HFFc6 (cell line): ENCODE results near the gene IPO8. TPM values are rescaled to one million over a fixed set of nuclear protein-coding genes. Genes with fewer than 3 reads are reported as not detected.
A peak's percentile ranks its signal among the peaks of the same experiment; 100 is the strongest.

Experiments used
- DNase-seq: peaks from one replicate; pipeline ENCODE4 v3.0.0-alpha.2; 2018
- H3K27ac Mint-ChIP-seq: 2 replicates; pipeline ENCODE4 v1.8.0; 2020; ENCODE audit warnings: mild to moderate bottlenecking, mixed read lengths
- H3K27me3 Mint-ChIP-seq: 2 replicates; pipeline ENCODE4 v1.8.0; 2021; ENCODE audit warnings: mild to moderate bottlenecking, moderate library complexity, mixed read lengths; ENCODE audit not compliant: insufficient read depth
- H3K36me3 Mint-ChIP-seq: 2 replicates; pipeline ENCODE4 v1.8.0; 2021; ENCODE audit warnings: low read depth, mixed read lengths
- H3K4me1 Mint-ChIP-seq: 2 replicates; pipeline ENCODE4 v1.8.0; 2020; ENCODE audit warnings: low read depth, mixed read lengths
- H3K4me3 Mint-ChIP-seq: 2 replicates; pipeline ENCODE4 v1.8.0; 2020; ENCODE audit warnings: mild to moderate bottlenecking, moderate library complexity, mixed read lengths
- H3K9me3 Mint-ChIP-seq: 2 replicates; pipeline ENCODE4 v1.8.0; 2020; ENCODE audit warnings: mild to moderate bottlenecking, mixed read lengths
- CTCF ChIP-seq: fragments of 200-600 bp; sonication (generic); IDR thresholded peaks from 2 replicates; pipeline ENCODE4 v1.5.0; 2021; ENCODE audit warnings: antibody characterized with exemption, mild to moderate bottlenecking
- total RNA-seq, 6 experiments: library from RNA; stranded (reverse); fragmentation: NEBNext Ultra II Directional; extraction: Animal tissue kit (Norgen Biotek cat#: 25700); gene quantifications; 2 replicates in 1 of 6; 3 replicates in 5 of 6; pipeline ENCODE4 v1.2.3, GENCODE V29; 2021

IPO8 gene
- total RNA-seq, 6 experiments from 2014 or later = 44.4 to 53.3 (median 44.7) TPM

- Mint-ChIP-seq H3K4me3 (peak overlapping the region; percentile 48), H3K27me3 (no peaks in the 10 kb centered on the region; the same call in 1 of the 2 replicates), H3K36me3 (0 out of 2 replicates have a peak, but pooled peaks cover 3% of the 10 kb centered on the region), H3K27ac (peak overlapping the region; percentile 70), H3K4me1 (peaks cover 66% of the 10 kb centered on the region), H3K9me3 (no peaks in the 10 kb centered on the region)
- peak; percentile 73 for DNase-seq
- TF ChIP-seq CTCF = no peak
Measured at GRCh38 chr12:30691122-30691879, 4.4 kb downstream of the IPO8 start.

GRCh38 chr12:30687265-30687986 is 8.2 kb downstream of the IPO8 start:
- Mint-ChIP-seq H3K36me3 (peaks cover 7% of the 10 kb centered on the region), H3K27ac (peak overlapping the region; percentile 11; the same call in 1 of the 2 replicates), H3K9me3 (no peaks in the 10 kb centered on the region), H3K27me3 (no peaks in the 10 kb centered on the region), H3K4me3 (no peak overlapping the region), H3K4me1 (peaks cover 39% of the 10 kb centered on the region)
- DNase-seq = no peak
- TF ChIP-seq CTCF = no peak

GRCh38 chr12:30679241-30679640 is 16.4 kb downstream of the IPO8 start:
- Mint-ChIP-seq H3K9me3 (no peaks in the 10 kb centered on the region), H3K27me3 (no peaks in the 10 kb centered on the region), H3K4me1 (no peaks in the 10 kb centered on the region), H3K4me3 (no peak overlapping the region), H3K36me3 (peaks cover 29% of the 10 kb centered on the region), H3K27ac (no peak overlapping the region)
- no peak for TF ChIP-seq CTCF
- DNase-seq = no peak

- no peaks in the 10 kb centered on the region for H3K4me1 Mint-ChIP-seq
- no peak for TF ChIP-seq CTCF
- H3K27ac Mint-ChIP-seq = no peak overlapping the region
Measured at GRCh38 chr12:30678221-30678620, 17.4 kb downstream of the IPO8 start.

GRCh38 chr12:30661210-30661609 is 34.5 kb downstream of the IPO8 start:
- no peak overlapping the region for H3K27ac Mint-ChIP-seq
- TF ChIP-seq CTCF = no peak
- H3K4me1 Mint-ChIP-seq = peaks cover 8% of the 10 kb centered on the region
- no peak for DNase-seq
- no peaks in the 10 kb centered on the region for H3K9me3 Mint-ChIP-seq
- H3K27me3 Mint-ChIP-seq = no peaks in the 10 kb centered on the region
- no peak overlapping the region for H3K4me3 Mint-ChIP-seq
- H3K36me3 Mint-ChIP-seq = peaks cover 20% of the 10 kb centered on the region

More at GRCh38 chr12:30678221-30678620, 17.4 kb downstream of the IPO8 start:
- H3K27me3 Mint-ChIP-seq = no peaks in the 10 kb centered on the region
- H3K9me3 Mint-ChIP-seq = no peaks in the 10 kb centered on the region
- H3K4me3 Mint-ChIP-seq = no peak overlapping the region
- DNase-seq = no peak
- H3K36me3 Mint-ChIP-seq = peaks cover 26% of the 10 kb centered on the region
